Measurements from ENCODE around the gene RHOH. TPM values are rescaled to one million over a fixed set of nuclear protein-coding genes. Genes with fewer than 3 reads are reported as not detected.

The RHOH gene
- polyA plus RNA-seq, 5 donors = 0.58 to 1.2 (median 0.92) TPM

DNA sequence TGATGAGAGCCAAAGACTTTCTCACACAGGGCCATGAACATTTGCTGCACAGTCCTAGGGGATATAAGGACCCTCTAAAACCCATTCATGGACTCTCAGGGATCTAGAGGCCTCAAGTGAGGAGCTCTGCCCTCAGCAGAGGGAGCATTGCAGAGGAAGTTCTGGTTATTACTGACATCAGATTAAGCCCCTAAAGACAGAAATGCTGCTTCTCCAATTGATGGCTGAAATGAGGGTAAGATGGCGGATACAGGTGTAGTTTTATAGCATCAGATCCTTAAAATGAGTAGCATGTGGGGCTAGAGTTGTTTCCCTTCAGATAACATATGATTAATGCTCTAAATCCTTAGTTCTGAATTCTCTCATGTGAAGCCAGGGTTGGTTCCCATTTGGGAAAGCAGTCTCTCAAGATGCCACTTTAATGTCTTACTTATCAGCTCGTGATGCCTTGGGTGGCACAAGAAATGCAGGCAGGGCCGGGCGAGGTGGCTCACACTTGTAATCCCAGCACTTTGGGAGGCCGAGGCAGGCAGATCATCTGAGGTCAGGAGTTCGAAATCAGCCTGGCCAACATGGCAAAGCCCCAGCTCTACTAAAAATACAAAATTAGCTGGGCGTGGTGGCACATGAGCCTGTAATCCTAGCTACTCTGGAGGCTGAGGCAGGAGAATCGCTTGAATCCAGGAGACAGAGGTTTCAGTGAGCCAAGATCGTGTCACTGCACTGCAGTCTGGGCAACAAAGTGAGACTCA is 7.9 kb downstream of the RHOH start:
- no peak for DNase-seq

DNA sequence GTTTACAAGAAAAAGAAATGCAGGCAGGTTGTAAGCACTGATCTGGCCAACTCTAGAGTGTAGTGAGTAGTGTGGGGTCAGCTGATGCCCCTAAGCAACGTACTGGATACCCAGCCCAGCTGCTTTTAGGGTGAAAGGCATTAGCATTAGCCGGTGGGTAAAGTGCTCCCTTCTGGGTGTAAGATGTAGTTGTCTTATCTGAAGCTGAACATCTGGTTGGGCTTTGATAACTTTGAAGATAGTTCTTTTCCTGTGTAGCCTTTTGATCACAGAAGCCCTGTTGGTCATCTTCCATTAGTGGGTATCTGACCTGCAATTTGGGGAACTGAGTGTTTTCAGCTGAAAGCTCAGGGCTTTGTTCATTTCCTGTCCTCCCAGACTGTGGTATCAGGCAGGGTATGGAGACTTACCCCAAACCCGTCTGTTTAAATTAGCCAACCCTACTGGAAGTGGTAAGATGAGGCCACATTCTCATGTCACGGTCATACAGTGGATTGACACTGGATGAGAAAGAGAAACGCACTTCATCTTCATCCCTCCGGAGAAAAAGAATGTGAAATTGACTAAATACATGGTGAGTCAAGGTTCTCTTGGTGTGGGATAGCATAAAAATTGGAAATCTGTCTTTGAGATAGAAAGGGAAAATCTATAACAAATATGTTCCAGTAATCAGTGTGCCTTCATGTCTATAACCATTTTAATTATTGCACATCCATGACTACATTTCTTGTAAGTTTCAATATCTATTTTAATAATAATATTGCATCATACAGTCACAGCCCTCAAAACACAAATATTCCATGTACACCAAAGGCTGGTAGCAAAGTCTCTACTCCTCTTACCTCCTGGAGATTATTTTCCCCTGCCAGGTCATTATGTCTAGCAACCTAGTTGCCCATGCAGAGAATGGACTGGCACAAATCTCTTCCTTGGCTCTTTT is 8.7 kb downstream of the RHOH start:
- no peak for DNase-seq

- no peak for DNase-seq
These were observed 9.6 kb downstream of the RHOH start for GRCh38 chr4:40206426-40206825.

DNA sequence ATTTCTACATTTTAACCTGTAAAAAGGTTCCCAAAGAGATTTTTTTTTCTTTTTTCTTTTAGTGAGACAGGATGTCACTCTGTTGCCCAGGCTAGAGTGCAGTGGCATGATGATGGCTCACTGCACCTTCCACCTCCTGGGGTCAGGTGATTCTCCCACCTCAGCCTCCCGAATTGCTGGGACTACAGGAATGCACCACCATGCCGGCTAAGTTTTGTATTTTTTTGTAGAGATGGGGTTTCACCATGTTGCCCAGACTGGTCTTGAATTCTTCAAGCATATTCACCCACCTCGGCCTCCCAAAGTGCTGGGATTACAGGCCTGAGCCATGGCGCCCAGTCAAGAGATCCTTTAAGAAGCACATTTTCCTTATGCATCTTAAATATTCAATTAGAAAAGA is 12.6 kb downstream of the RHOH start:
- no peak for DNase-seq

DNA sequence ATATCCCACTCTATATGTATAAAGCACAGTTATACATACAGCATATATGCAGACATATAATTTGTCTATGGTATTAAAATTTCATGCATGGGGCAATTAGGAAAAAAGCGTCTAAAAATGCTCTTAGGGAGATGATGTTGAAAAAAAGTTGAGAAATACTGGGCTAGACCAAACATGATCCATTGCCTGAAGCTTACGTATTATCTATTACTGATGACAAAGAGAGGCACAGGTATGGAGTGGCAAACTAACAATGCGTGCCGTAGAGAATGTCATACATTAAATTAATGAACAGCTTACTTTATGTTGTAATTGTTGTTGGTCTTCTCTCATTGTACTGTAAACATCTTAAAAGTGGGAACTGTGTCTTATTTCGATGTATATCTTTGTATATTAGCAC is 13.9 kb downstream of the RHOH start:
- no peak for DNase-seq

GRCh38 chr4:40211224-40212185 is 14.7 kb downstream of the RHOH start:
- DNase-seq = no peak

- DNase-seq = no peak
These were observed 16.1 kb downstream of the RHOH start for GRCh38 chr4:40212674-40213527.

DNA sequence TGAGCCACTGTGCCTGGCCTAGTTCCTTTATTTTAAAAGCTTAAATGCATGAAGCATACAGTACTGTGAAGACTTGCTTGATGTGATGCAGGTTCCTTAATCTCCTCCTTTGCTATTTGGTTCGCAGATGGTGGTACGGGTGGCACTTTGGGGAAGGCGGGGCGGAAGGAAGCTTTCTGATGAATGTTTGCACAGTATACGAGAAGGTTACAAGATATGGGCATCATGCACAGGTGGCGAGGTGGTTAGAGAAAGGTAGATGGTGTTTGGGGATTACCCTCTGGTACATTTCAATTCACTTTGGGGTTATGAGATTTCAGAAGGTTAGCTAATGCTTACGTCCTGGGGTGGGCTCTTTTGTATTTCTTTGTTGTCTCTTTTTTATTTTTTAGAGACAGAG is 17.2 kb downstream of the RHOH start:
- DNase-seq = no peak

DNA sequence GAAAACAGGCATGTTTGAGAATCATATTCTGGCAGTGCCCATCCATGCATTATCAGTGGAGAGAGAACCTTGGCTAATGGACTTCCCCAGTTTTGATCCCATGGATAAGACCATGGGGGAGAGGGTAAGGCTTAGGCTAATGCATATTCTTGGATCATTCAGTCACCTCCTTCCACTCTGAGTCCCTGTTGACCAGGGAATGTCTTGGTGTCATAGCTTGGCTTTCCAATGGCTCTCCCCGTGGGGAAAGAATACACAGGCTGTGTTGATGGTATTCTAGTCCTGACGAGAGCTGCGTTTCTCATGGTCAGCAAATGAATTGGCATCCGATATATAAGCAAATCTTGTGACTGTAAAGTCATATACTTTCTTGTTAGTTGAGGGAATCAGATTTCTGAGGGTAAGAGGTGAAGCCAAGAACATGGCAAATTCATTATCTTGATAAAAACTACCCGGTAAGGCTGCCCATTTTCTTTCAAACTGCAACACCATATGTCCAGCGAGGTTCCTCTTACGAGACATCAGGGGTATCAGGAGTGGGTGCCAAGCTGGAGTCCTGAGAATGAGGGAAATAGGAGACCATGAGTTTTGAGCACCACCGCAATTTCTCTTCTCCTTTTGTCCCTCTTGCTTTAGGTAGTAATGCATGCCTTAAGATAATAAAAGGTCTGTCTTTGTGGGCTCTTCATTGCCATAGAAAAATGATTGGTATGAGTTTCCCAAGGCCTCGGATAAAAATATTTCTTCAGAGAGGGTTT is 18.0 kb downstream of the RHOH start:
- DNase-seq = no peak

DNA sequence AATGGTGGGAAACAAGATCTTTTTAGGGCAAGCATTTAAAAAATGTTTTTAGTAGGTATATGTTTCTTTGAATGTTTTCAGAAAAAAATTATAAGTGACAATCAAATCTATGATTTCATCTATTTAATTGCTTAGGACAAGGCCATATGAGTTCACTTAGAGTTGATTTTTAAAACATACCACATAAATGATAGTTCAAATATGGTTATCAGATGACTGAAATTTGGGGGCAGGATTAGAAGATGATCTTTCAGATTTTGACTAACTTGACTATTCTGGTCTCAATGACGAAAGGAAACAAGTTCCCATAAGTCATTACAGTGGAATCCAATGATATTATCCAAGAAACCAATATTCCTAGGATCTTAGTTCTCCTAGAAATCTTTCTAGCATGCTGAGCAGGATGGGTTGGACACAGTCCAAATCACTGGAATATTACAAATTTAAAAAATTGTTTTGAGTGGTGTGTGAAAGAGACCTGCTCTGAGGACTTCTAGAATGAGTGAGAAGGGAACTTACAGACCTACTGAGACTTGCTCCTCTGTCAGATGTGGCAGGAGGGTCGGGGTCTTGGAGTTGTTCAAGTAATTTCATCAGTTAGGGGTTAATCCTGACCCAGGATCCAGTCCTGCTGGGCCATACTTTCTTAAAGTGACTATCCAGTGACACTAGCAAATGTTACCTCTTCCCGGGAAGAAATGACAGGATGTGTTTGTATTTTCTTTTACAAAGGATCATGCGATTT is 20.0 kb downstream of the RHOH start:
- no peak for DNase-seq

DNA sequence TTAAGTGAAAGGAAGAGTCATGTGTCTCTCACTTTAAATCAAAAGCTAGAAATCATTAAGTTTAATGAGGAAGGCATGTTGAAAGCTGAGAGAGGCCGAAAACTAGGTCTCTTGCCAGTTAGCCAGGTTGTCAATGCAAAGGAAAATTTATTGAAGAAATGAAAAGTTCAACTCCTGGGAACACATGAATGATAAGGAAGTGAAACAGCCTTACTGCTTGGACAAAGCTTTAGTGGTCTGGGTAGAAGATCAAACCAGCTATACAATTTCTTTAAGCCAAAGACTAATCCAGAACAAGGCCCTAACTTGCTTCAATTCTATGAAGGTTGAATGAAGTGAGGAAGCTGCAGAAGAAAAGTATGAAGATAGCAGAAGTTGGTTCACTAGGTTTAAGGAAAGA is 24.9 kb downstream of the RHOH start:
- no peak for DNase-seq

DNA sequence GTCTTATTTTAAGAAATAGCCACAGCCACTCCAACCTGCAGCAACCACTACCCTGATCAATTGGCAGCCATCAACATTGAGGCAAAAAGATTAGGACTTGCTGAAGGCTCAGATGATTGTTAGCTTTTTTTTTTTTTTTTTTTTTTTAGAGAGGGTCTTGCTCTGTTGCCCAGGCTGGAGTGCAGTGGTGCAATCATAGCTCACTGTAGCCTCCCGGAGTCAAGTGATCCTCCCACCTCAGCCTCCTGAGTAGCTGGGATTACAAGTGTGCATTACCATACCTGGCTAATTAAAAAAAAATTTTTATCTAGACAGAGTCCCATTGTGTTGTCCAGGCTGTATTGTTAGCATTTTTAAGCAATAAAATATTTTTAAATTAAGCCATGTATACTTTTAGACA is 26.5 kb downstream of the RHOH start:
- no peak for DNase-seq

- no peak for DNase-seq
These were observed 27.6 kb downstream of the RHOH start for GRCh38 chr4:40224432-40224831.

- DNase-seq = no peak
These were observed 28.7 kb downstream of the RHOH start for GRCh38 chr4:40225497-40225896.

- DNase-seq = no peak
These were observed 30.5 kb downstream of the RHOH start for GRCh38 chr4:40227284-40227683.

DNA sequence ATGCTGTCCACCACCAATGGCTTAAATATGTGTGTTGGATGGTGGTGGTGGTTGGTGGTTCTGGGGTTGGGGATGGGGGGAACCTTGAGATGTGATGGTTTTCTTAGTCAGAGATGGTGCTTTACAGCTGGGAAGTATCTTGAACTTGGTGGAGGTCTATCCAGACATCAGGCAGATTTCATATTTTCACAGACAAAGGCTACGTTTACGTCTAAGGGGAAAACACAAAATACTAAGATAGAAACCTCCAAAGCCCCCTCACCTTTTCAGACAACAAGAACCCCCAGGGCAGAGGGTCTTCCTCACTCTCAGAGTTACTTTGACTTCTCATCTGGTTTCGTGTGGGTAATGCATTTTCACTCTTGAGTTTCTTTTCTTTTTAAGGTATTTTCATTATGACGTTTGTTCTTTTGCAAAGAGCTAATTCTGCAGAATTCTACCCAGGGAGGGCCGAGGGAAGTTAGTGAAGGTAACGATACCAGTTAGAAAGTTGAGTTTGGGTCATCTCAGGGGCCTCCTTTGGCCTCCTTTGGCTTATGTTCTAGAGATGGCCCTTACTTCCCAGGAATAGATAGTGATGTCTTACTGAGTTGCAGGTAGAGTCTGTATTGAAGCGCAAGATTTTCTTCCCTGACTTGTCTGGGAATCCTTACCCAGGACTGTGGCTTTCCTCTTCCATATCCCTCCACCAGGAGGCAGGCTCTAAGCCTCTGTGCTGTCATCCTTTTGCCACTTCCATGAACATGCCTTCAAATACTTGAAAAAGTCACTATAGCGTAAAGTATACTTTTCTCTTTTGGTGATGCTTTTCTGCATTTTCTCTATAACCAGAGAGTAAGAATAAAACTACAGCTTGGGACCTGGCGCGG is 31.9 kb downstream of the RHOH start:
- no peak for DNase-seq

GRCh38 chr4:40231316-40231863 is 34.6 kb downstream of the RHOH start:
- no peak for DNase-seq

DNA sequence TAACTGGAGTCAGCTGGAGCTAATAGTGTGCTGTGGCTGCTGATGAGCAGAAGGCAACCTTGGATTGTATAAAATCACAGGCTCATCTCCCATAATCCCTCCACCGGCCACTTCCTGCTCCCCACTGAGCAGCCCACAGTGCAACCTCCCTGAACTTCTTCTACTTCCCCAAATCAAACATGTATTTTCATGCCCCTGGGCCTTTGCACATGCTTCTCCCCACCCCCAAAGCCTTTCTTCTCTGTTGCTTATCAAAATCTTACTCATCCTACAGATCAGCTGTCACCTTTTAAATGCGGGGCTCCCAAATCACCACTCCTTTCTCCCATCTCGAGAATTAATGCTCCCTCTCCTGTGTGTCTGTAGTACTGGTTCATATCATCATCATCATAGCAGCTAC is 35.8 kb downstream of the RHOH start:
- no peak for DNase-seq
